IMR-90 (cell line): ENCODE data around the gene MYH11. TPM values are rescaled to one million over a fixed set of nuclear protein-coding genes. Genes with fewer than 3 reads are reported as not detected.

Experiments
- ATAC-seq: fragments of 200-7000 bp; cut with Tn5 transposase; 2 replicates; pipeline ENCODE4 v1.9.1; 2020; ENCODE audit warnings: low read depth, mild to moderate bottlenecking, moderate library complexity
- BruUV-seq: library from RNA; stranded (reverse); fragments of 400-500 nt; replicated peaks from 2 replicates; lab custom pipeline; 2021; lab: Mats Ljungman, UMichigan
- CTCF ChIA-PET: fragments of 300-600 bp; formaldehyde crosslinking; extraction: SDS; loops from one replicate; lab custom pipeline; 2021; ENCODE audit warnings: antibody characterized with exemption; lab: Yijun Ruan, JAX
- POLR2A ChIA-PET: fragments of 300-600 bp; sonication (Branson Sonifier 250); formaldehyde crosslinking; loops from one replicate; lab custom pipeline; 2022; ENCODE audit warnings: antibody characterized with exemption; ENCODE audit not compliant: unreplicated experiment; lab: Charles Lee
- DNase-seq: peaks from one replicate; pipeline ENCODE4 v3.0.0; 2013
- H2AFZ ChIP-seq: replicated peaks from 2 replicates; pipeline ENCODE3; 2013; ENCODE audit warnings: low read length, mild to moderate bottlenecking; ENCODE audit not compliant: poor library complexity
- H2AK5ac ChIP-seq: 2 replicates; pipeline ENCODE4 v1.6.1; 2013; ENCODE audit warnings: low read depth, low read length, inconsistent platforms
- H2AK9ac ChIP-seq: replicated peaks from 2 replicates; pipeline ENCODE3; 2013; ENCODE audit warnings: mild to moderate bottlenecking, low read depth, low read length, moderate library complexity; ENCODE audit not compliant: poor library complexity
- H2BK120ac ChIP-seq: 2 replicates; pipeline ENCODE4 v1.6.1; 2013; ENCODE audit warnings: low read depth, low read length, inconsistent platforms
- H2BK15ac ChIP-seq: 3 replicates; pipeline ENCODE4 v1.6.1; 2013; ENCODE audit warnings: low read depth, low read length, inconsistent platforms
- H2BK20ac ChIP-seq: 2 replicates; pipeline ENCODE4 v1.6.1; 2013; ENCODE audit warnings: low read depth, mild to moderate bottlenecking, inconsistent platforms, low read length, moderate library complexity
- H2BK5ac ChIP-seq: 2 replicates; pipeline ENCODE4 v1.6.1; 2013; ENCODE audit warnings: mild to moderate bottlenecking, low read depth, low read length, inconsistent platforms; ENCODE audit not compliant: poor library complexity, severe bottlenecking
- H3K14ac ChIP-seq: replicated peaks from 2 replicates; pipeline ENCODE4 v1.6.1; 2013; ENCODE audit warnings: low read depth, low read length, inconsistent platforms
- H3K18ac ChIP-seq: 2 replicates; pipeline ENCODE4 v1.6.1; 2013; ENCODE audit warnings: low read depth, low read length, control low read depth
- H3K23ac ChIP-seq: 2 replicates; pipeline ENCODE4 v1.6.1; 2013; ENCODE audit warnings: low read depth, low read length, inconsistent platforms
- H3K27ac ChIP-seq: 2 replicates; pipeline ENCODE4 v1.5.1; 2013; ENCODE audit warnings: mild to moderate bottlenecking, control low read depth, low read length; ENCODE audit not compliant: insufficient read depth
- H3K27me3 ChIP-seq: 2 replicates; pipeline ENCODE4 v1.6.1; 2013; ENCODE audit warnings: low read length; ENCODE audit not compliant: control insufficient read depth, insufficient read depth
- H3K36me3 ChIP-seq: 2 replicates; pipeline ENCODE4 v1.6.1; 2013; ENCODE audit warnings: low read length, mixed read lengths; ENCODE audit not compliant: control insufficient read depth, insufficient read depth
- H3K4ac ChIP-seq: 2 replicates; pipeline ENCODE4 v1.6.1; 2013; ENCODE audit warnings: low read depth, low read length, inconsistent platforms
- H3K4me1 ChIP-seq: 2 replicates; pipeline ENCODE4 v1.6.1; 2013; ENCODE audit warnings: low read length, mixed read lengths; ENCODE audit not compliant: control insufficient read depth, insufficient read depth
- H3K4me2 ChIP-seq: 2 replicates; pipeline ENCODE4 v1.6.1; 2013; ENCODE audit warnings: low read depth, mild to moderate bottlenecking, control low read depth, low read length, moderate library complexity
- H3K4me3 ChIP-seq: 2 replicates; pipeline ENCODE4 v1.5.1; 2013; ENCODE audit warnings: low read depth, mild to moderate bottlenecking, control low read depth, low read length, moderate library complexity; ENCODE audit not compliant: insufficient read depth
- H3K56ac ChIP-seq: 2 replicates; pipeline ENCODE4 v1.6.1; 2013; ENCODE audit warnings: low read length, inconsistent platforms; ENCODE audit not compliant: insufficient read depth; ENCODE audit errors: extremely low read depth
- H3K79me1 ChIP-seq, 2 experiments: 2 replicates each; pipeline ENCODE4 v1.6.1; 2013; ENCODE audit warnings: low read length in 2 of 2, inconsistent platforms in 1 of 2, low read depth in 1 of 2
- H3K9ac ChIP-seq: 2 replicates; pipeline ENCODE4 v1.6.1; 2013; ENCODE audit warnings: low read depth, low read length, control low read depth
- H3K9me1 ChIP-seq: 2 replicates; pipeline ENCODE4 v1.6.1; 2013; ENCODE audit warnings: low read length, inconsistent platforms; ENCODE audit not compliant: insufficient read depth
- H3K9me3 ChIP-seq: 2 replicates; pipeline ENCODE4 v1.6.1; 2013; ENCODE audit warnings: low read length; ENCODE audit not compliant: control insufficient read depth, insufficient read depth
- H4K20me1 ChIP-seq: 2 replicates; pipeline ENCODE4 v1.6.1; 2013; ENCODE audit warnings: low read length, inconsistent platforms; ENCODE audit not compliant: insufficient read depth
- H4K5ac ChIP-seq: 2 replicates; pipeline ENCODE4 v1.6.1; 2013; ENCODE audit warnings: mild to moderate bottlenecking, low read depth, low read length, control low read depth
- H4K8ac ChIP-seq, 2 experiments: 2 replicates each; pipeline ENCODE4 v1.6.1; 2013; ENCODE audit warnings: low read depth in 2 of 2, low read length in 2 of 2, control low read depth in 1 of 2, inconsistent platforms in 1 of 2
- H4K91ac ChIP-seq: 2 replicates; pipeline ENCODE4 v1.6.1; 2013; ENCODE audit warnings: low read depth, low read length, inconsistent platforms; ENCODE audit not compliant: insufficient read depth
- BHLHE40 ChIP-seq: fragments of 150-350 bp; IDR thresholded peaks from 2 replicates; pipeline ENCODE4 v1.6.1; 2016; ENCODE audit warnings: mild to moderate bottlenecking, low read depth, low read length
- CEBPB ChIP-seq: IDR thresholded peaks from 2 replicates; pipeline ENCODE4 v1.6.1; 2012; ENCODE audit warnings: low read depth, low read length, improper control_type of control experiment
- ELK1 ChIP-seq: fragments of 150-350 bp; IDR thresholded peaks from 2 replicates; pipeline ENCODE4 v1.6.1; 2016; ENCODE audit warnings: low read depth, mild to moderate bottlenecking, low read length, moderate library complexity, borderline replicate concordance
- FOS ChIP-seq: fragments of 150-350 bp; IDR thresholded peaks from 2 replicates; pipeline ENCODE4 v1.6.1; 2016; ENCODE audit warnings: low read depth, low read length
- MAZ ChIP-seq: IDR thresholded peaks from 2 replicates; pipeline ENCODE4 v1.6.1; 2012; ENCODE audit warnings: low read depth, mild to moderate bottlenecking, low read length, improper control_type of control experiment, moderate library complexity, borderline replicate concordance
- POLR2A ChIP-seq: IDR thresholded peaks from 2 replicates; pipeline ENCODE4 v1.6.1; 2012; ENCODE audit warnings: mild to moderate bottlenecking, low read depth, low read length
- RAD21 ChIP-seq: IDR thresholded peaks from 2 replicates; pipeline ENCODE4 v1.6.1; 2012; ENCODE audit warnings: low read length, improper control_type of control experiment
- SMC3 ChIP-seq: fragments of 150-350 bp; IDR thresholded peaks from 2 replicates; pipeline ENCODE4 v1.6.1; 2016; ENCODE audit warnings: low read depth, mild to moderate bottlenecking, antibody characterized with exemption, low read length, moderate library complexity
- WGBS, 2 experiments: methylation state at CpG; one replicate each; pipeline versions ENCODE4 v1.1.5 to v1.1.7; 2013; ENCODE audit warnings: missing lambda C conversion rate in 2 of 2; ENCODE audit not compliant: insufficient read length in 1 of 2; ENCODE audit errors: extremely low coverage in 2 of 2; 5-methylcytosine and 5-hydroxymethylcytosine counted together
- dilution Hi-C: fragments of 300-500 bp; cut with HindIII; formaldehyde crosslinking; loops from one replicate; pipeline ENCODE4 v1.14.3; 2018; ENCODE audit warnings: low sequenced_read_pairs; ENCODE audit not compliant: unreplicated experiment
- in situ Hi-C: fragments of 300-500 bp; cut with MboI; formaldehyde crosslinking; loops from 3 replicates; pipeline ENCODE4 v1.14.3; 2019; ENCODE audit warnings: low sequenced_read_pairs, inconsistent platforms, mixed read lengths
- intact Hi-C: fragments of 100-400 bp; cut with micrococcal nuclease; formaldehyde crosslinking; loops from 2 replicates; pipeline ENCODE4 v1.10.0; 2022
- polyA plus RNA-seq, 3 experiments: library from polyadenylated mRNA; depleted of rRNA; stranded (reverse); fragments of >200 nt; gene quantifications; 2 replicates each; pipeline ENCODE4 v1.2.3, GENCODE V29; 2012; ENCODE audit warnings: low replicate concordance in 1 of 3
- total RNA-seq: library from RNA; depleted of rRNA; stranded (reverse); fragments of >200 nt; gene quantifications from 2 replicates; pipeline ENCODE4 v1.2.3, GENCODE V29; 2012
- TF ChIP-seq, protein P1 (sequence below): conservative IDR thresholded peaks from 2 replicates; pipeline ENCODE4 v1.5.1; 2012; ENCODE audit warnings: mild to moderate bottlenecking, low read depth, low read length, improper control_type of control experiment

Gene MYH11
- total and polyA plus RNA-seq, 2 of the 4 experiments (the other 2 are of a cell fraction): under 0.01 to 0.12 TPM

DNA sequence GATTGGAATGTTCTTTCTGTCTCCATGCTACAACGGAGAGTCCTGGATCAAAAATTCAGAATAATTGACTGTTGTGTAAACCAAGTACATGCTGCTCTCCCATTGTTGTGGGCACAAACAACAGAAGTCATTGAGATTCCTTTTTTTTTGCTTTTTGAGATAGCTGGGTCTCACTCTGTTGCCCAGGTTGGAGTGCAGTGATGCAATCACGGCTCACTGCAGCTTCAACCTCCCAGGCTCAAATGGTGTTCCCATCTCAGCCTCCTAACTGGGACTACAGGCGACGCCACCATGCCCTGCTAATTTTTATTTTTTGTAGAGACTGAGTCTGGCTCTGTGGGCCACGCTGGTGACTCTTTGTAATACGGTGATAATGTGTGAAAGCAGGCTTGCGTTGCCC is 182.3 kb downstream of the MYH11 start:
- POLR2A ChIA-PET: no interaction called here
- H3K14ac ChIP-seq: no peak overlapping the region
- no TSS peak for BruUV-seq
- no peak overlapping the region for H3K56ac ChIP-seq
- in situ Hi-C loops: no loop called here
- H3K27me3 ChIP-seq: no peaks in the 10 kb centered on the region
- peaks cover 33 to 67% of the 10 kb centered on the region in 2 experiments for H3K79me1 ChIP-seq
- H2BK5ac ChIP-seq: no peak overlapping the region
- H2BK120ac ChIP-seq: no peak overlapping the region
- H3K27ac ChIP-seq: no peak overlapping the region
- no peak overlapping the region for H2AK5ac ChIP-seq
- H3K18ac ChIP-seq: no peak overlapping the region
- ATAC-seq: no peak
- H4K8ac ChIP-seq: no peak overlapping the region
- intact Hi-C loops: no loop called here
- H3K4me3 ChIP-seq: no peak overlapping the region
- CTCF ChIA-PET: no interaction called here
- H3K9me1 ChIP-seq: peaks cover 9% of the 10 kb centered on the region
- DNase-seq: no peak
- H3K9me3 ChIP-seq: no peaks in the 10 kb centered on the region
- no peak overlapping the region for H4K5ac ChIP-seq
- H3K36me3 ChIP-seq: peaks cover 22% of the 10 kb centered on the region; the same call in 1 of the 2 replicates
- no peak overlapping the region for H3K4ac ChIP-seq
- H2BK15ac ChIP-seq: no peak overlapping the region
- H4K91ac ChIP-seq: no peak overlapping the region
- peaks cover 8% of the 10 kb centered on the region; the same call in 1 of the 2 replicates for H4K20me1 ChIP-seq
- H2AK9ac ChIP-seq: no peak overlapping the region
- peaks cover 11% of the 10 kb centered on the region for H3K4me1 ChIP-seq
- H2BK20ac ChIP-seq: no peak overlapping the region
- TF ChIP-seq, protein P1, sequence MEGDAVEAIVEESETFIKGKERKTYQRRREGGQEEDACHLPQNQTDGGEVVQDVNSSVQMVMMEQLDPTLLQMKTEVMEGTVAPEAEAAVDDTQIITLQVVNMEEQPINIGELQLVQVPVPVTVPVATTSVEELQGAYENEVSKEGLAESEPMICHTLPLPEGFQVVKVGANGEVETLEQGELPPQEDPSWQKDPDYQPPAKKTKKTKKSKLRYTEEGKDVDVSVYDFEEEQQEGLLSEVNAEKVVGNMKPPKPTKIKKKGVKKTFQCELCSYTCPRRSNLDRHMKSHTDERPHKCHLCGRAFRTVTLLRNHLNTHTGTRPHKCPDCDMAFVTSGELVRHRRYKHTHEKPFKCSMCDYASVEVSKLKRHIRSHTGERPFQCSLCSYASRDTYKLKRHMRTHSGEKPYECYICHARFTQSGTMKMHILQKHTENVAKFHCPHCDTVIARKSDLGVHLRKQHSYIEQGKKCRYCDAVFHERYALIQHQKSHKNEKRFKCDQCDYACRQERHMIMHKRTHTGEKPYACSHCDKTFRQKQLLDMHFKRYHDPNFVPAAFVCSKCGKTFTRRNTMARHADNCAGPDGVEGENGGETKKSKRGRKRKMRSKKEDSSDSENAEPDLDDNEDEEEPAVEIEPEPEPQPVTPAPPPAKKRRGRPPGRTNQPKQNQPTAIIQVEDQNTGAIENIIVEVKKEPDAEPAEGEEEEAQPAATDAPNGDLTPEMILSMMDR: no peak
- TF ChIP-seq ELK1 (no peak), CEBPB (no peak), MAZ (no peak), POLR2A (no peak), RAD21 (no peak), BHLHE40 (no peak), FOS (no peak), SMC3 (no peak)
- no peak overlapping the region for H3K4me2 ChIP-seq
- no peak overlapping the region for H2AFZ ChIP-seq
- dilution Hi-C loops: no loop called here
- no peak overlapping the region for H3K23ac ChIP-seq
- H3K9ac ChIP-seq: no peak overlapping the region
- WGBS, 2 experiments: 100% methylated on average over 3 of the region's 7 CpGs; no CpG with 5 or more reads in 1 of the 2 experiments
